H1 (cell line): ENCODE results near the gene TRAPPC12. TPM values are rescaled to one million over a fixed set of nuclear protein-coding genes. Genes with fewer than 3 reads are reported as not detected.

Experiments
- CTCF ChIA-PET: fragments of 300-600 bp; sonication (Branson Sonifier 250); formaldehyde crosslinking; loops from one replicate; lab custom pipeline; 2021; ENCODE audit not compliant: partially characterized antibody; lab: Charles Lee
- POLR2A ChIA-PET: fragments of 300-600 bp; sonication (Branson Sonifier 250); formaldehyde crosslinking; loops from one replicate; lab custom pipeline; 2021; ENCODE audit warnings: inconsistent platforms; ENCODE audit not compliant: partially characterized antibody; lab: Charles Lee
- DNase-seq, 2 experiments: peaks; one replicate each; pipeline versions ENCODE4 v3.0.0 to v3.0.0-alpha.2; 2010 to 2022; ENCODE audit warnings: low spot score in 2 of 2, low read depth in 1 of 2, mixed read lengths in 1 of 2
- FAIRE-seq: peaks from 2 replicates; lab custom pipeline; 2011; peaks lifted over from hg19 to GRCh38; lab: Jason Lieb, UNC
- H2AFZ ChIP-seq: 2 replicates; pipeline ENCODE4 v1.8.1; 2012; ENCODE audit warnings: low read length, inconsistent platforms
- H2AK5ac ChIP-seq: 2 replicates; pipeline ENCODE4 v1.6.1; 2013; ENCODE audit warnings: low read depth, low read length
- H2BK120ac ChIP-seq: replicated peaks from 2 replicates; pipeline ENCODE3; 2013; ENCODE audit warnings: low read depth, low read length, inconsistent platforms
- H2BK12ac ChIP-seq: 2 replicates; pipeline ENCODE4 v1.6.1; 2013; ENCODE audit warnings: low read depth, low read length
- H2BK15ac ChIP-seq: 2 replicates; pipeline ENCODE4 v1.6.1; 2013; ENCODE audit warnings: low read length
- H2BK20ac ChIP-seq: 2 replicates; pipeline ENCODE4 v1.6.1; 2013; ENCODE audit warnings: low read length
- H2BK5ac ChIP-seq: 2 replicates; pipeline ENCODE4 v1.6.1; 2013; ENCODE audit warnings: low read depth, low read length
- H3K14ac ChIP-seq: 2 replicates; pipeline ENCODE4 v1.6.1; 2013; ENCODE audit warnings: inconsistent platforms; ENCODE audit not compliant: insufficient read length
- H3K18ac ChIP-seq: 2 replicates; pipeline ENCODE4 v1.6.1; 2013; ENCODE audit warnings: low read length; ENCODE audit errors: extremely low read depth
- H3K23ac ChIP-seq: 2 replicates; pipeline ENCODE4 v1.6.1; 2013; ENCODE audit warnings: inconsistent platforms; ENCODE audit not compliant: insufficient read length
- H3K23me2 ChIP-seq: 2 replicates; pipeline ENCODE4 v1.6.1; 2013; ENCODE audit warnings: low read depth, low read length
- H3K27ac ChIP-seq: 2 replicates; pipeline ENCODE4 v1.6.1; 2011; ENCODE audit warnings: low read depth, low read length, inconsistent platforms
- H3K27me3 ChIP-seq, 4 experiments: replicated peaks in 1 of 4; 1 replicate in 1 of 4; 2 replicates in 3 of 4; pipeline versions ENCODE4 v1.6.1 to v1.8.1; 2011 to 2013; ENCODE audit warnings: low read length in 3 of 4, mild to moderate bottlenecking in 3 of 4, inconsistent platforms in 2 of 4, mixed read lengths in 2 of 4, moderate library complexity in 1 of 4; ENCODE audit not compliant: control insufficient read depth in 3 of 4, insufficient read depth in 3 of 4; ENCODE audit errors: extremely low read depth in 1 of 4
- H3K36me3 ChIP-seq, 4 experiments: 2 replicates each; pipeline versions ENCODE4 v1.6.1 to v1.8.1; 2011 to 2013; ENCODE audit warnings: mild to moderate bottlenecking in 4 of 4, low read length in 3 of 4, moderate library complexity in 2 of 4, control low read depth in 1 of 4, inconsistent platforms in 1 of 4; ENCODE audit not compliant: insufficient read depth in 4 of 4, control insufficient read depth in 2 of 4
- H3K4ac ChIP-seq: replicated peaks from 2 replicates; pipeline ENCODE3; 2013; ENCODE audit warnings: low read length, low read depth, mixed read lengths, inconsistent platforms; ENCODE audit not compliant: insufficient read length
- H3K4me1 ChIP-seq, 4 experiments: replicated peaks in 1 of 4; 1 replicate in 1 of 4; 2 replicates in 3 of 4; pipeline versions ENCODE4 v1.6.1 to v1.8.1; 2011 to 2013; ENCODE audit warnings: low read length in 3 of 4, inconsistent platforms in 2 of 4, mixed read lengths in 1 of 4; ENCODE audit not compliant: insufficient read depth in 4 of 4, control insufficient read depth in 3 of 4
- H3K4me2 ChIP-seq, 2 experiments: 2 replicates each; pipeline versions ENCODE4 v1.6.1 to v1.8.1; 2011 to 2013; ENCODE audit warnings: low read depth in 2 of 2, low read length in 2 of 2, control low read depth in 1 of 2, inconsistent platforms in 1 of 2, mild to moderate bottlenecking in 1 of 2; ENCODE audit not compliant: insufficient read depth in 1 of 2
- H3K4me3 ChIP-seq, 4 experiments: fragments of 200-600, 300-600 bp in 1 of 4; sonication (generic), shearing (Covaris generic), sonication (Bioruptor Twin) in 1 of 4; 2 replicates each; pipeline versions ENCODE4 v1.5.1 to v1.8.1; 2011 to 2016; ENCODE audit warnings: low read length in 4 of 4, low read depth in 3 of 4, control low read depth in 2 of 4, inconsistent platforms in 2 of 4, mild to moderate bottlenecking in 2 of 4, mixed read lengths in 1 of 4, moderate library complexity in 1 of 4; ENCODE audit not compliant: insufficient read depth in 2 of 4; ENCODE audit errors: extremely low read depth in 1 of 4
- H3K56ac ChIP-seq: replicated peaks from 2 replicates; pipeline ENCODE3; 2013; ENCODE audit warnings: low read depth, mild to moderate bottlenecking, mixed read lengths, low read length, inconsistent platforms; ENCODE audit not compliant: insufficient read length
- H3K79me1 ChIP-seq: 2 replicates; pipeline ENCODE4 v1.6.1; 2013; ENCODE audit warnings: low read depth, low read length, control low read depth
- H3K79me2 ChIP-seq, 2 experiments: 2 replicates each; pipeline versions ENCODE4 v1.6.1 to v1.8.1; 2012 to 2013; ENCODE audit warnings: low read length in 2 of 2, mild to moderate bottlenecking in 2 of 2, inconsistent platforms in 1 of 2; ENCODE audit not compliant: insufficient read depth in 2 of 2, control insufficient read depth in 1 of 2
- H3K9ac ChIP-seq, 4 experiments: replicated peaks in 1 of 4; 1 replicate in 1 of 4; 2 replicates in 3 of 4; pipeline versions ENCODE4 v1.6.1 to v1.8.1; 2011 to 2013; ENCODE audit warnings: low read depth in 3 of 4, low read length in 3 of 4, control low read depth in 2 of 4, mild to moderate bottlenecking in 2 of 4, moderate library complexity in 2 of 4, inconsistent platforms in 1 of 4; ENCODE audit errors: extremely low read depth in 1 of 4
- H3K9me3 ChIP-seq, 2 experiments: 2 replicates each; pipeline versions ENCODE4 v1.6.1 to v1.8.1; 2012 to 2013; ENCODE audit warnings: mild to moderate bottlenecking in 2 of 2, moderate library complexity in 2 of 2, control low read depth in 1 of 2, inconsistent platforms in 1 of 2, low read depth in 1 of 2, low read length in 1 of 2, mixed read lengths in 1 of 2; ENCODE audit not compliant: insufficient read depth in 2 of 2
- H4K20me1 ChIP-seq, 2 experiments: replicated peaks in 1 of 2; 2 replicates each; pipeline versions ENCODE3 to v1.8.1; 2011 to 2013; ENCODE audit warnings: inconsistent platforms in 2 of 2, low read length in 2 of 2, mild to moderate bottlenecking in 1 of 2; ENCODE audit not compliant: insufficient read depth in 2 of 2, control insufficient read depth in 1 of 2
- H4K5ac ChIP-seq: 2 replicates; pipeline ENCODE4 v1.6.1; 2013; ENCODE audit warnings: low read length, low read depth, mixed read lengths, inconsistent platforms; ENCODE audit not compliant: insufficient read length
- H4K8ac ChIP-seq: 2 replicates; pipeline ENCODE4 v1.8.0; 2013; ENCODE audit warnings: mild to moderate bottlenecking, moderate library complexity, low read length, inconsistent platforms; ENCODE audit not compliant: insufficient read depth; ENCODE audit errors: extremely low read depth
- H4K91ac ChIP-seq: replicated peaks from 2 replicates; pipeline ENCODE3; 2013; ENCODE audit warnings: low read length, mixed read lengths, inconsistent platforms; ENCODE audit not compliant: insufficient read length
- BACH1 ChIP-seq: IDR thresholded peaks from 2 replicates; pipeline ENCODE4 v1.6.1; 2012; ENCODE audit warnings: low read length, improper control_type of control experiment
- NANOG ChIP-seq: IDR thresholded peaks from 2 replicates; pipeline ENCODE4 v1.6.1; 2011; ENCODE audit warnings: low read length, low read depth, mild to moderate bottlenecking, inconsistent platforms; ENCODE audit not compliant: insufficient read depth, poor library complexity, severe bottlenecking
- POU5F1 ChIP-seq: IDR thresholded peaks from 2 replicates; pipeline ENCODE4 v1.6.1; 2011; ENCODE audit warnings: low read depth, mild to moderate bottlenecking, low read length, moderate library complexity
- SAP30 ChIP-seq: fragments of 300-600 bp; sonication (generic); IDR thresholded peaks from 2 replicates; pipeline ENCODE4 v1.7.1; 2012; ENCODE audit warnings: low read length, moderate library complexity, mild to moderate bottlenecking, inconsistent platforms; ENCODE audit not compliant: insufficient read depth, insufficient replicate concordance
- SP4 ChIP-seq: IDR thresholded peaks from 2 replicates; pipeline ENCODE4 v1.6.1; 2012; ENCODE audit warnings: low read length, inconsistent platforms
- SRF ChIP-seq: IDR thresholded peaks from 2 replicates; pipeline ENCODE4 v1.6.1; 2011; ENCODE audit warnings: mild to moderate bottlenecking, low read depth, low read length, moderate library complexity
- WGBS, 2 experiments: shearing (Covaris generic) in 1 of 2; methylation state at CpG; one replicate each; pipeline versions ENCODE4 v1.1.6 to v1.1.7; 2013 to 2015; ENCODE audit warnings: low lambda C conversion rate in 2 of 2, mixed read lengths in 2 of 2, inconsistent platforms in 1 of 2, low coverage in 1 of 2, missing lambda C conversion rate in 1 of 2; ENCODE audit not compliant: insufficient replicate concordance in 2 of 2, insufficient coverage in 1 of 2, insufficient read length in 1 of 2; ENCODE audit errors: extremely low coverage in 1 of 2, missing lambda C conversion rate in 1 of 2; 5-methylcytosine and 5-hydroxymethylcytosine counted together
- polyA plus RNA-seq, 7 experiments: library from polyadenylated mRNA; depleted of rRNA in 3 of 7; stranded (reverse) in 5 of 7; unstranded in 2 of 7; fragments of >200 nt in 5 of 7; fragments of 200-250 nt in 2 of 7; gene quantifications; 1 replicate in 5 of 7; 2 replicates in 1 of 7; 4 replicates in 1 of 7; pipeline versions ENCODE4 v1.2.1 to v1.2.3, GENCODE V29; 2011 to 2013; ENCODE audit warnings: missing spikeins in 2 of 7, mixed read lengths in 2 of 7
- total RNA-seq: library from RNA; stranded (reverse); fragmentation: NEBNext Ultra II Directional; extraction: Animal tissue kit (Norgen Biotek cat#: 25700); gene quantifications from 2 replicates; pipeline ENCODE4 v1.2.1, GENCODE V29; 2021

TRAPPC12 gene
- total and polyA plus RNA-seq, 2 of the 8 experiments (the other 6 are each of a cell fraction or from before 2014, with no cell fraction given): 35.0 to 67.3 TPM

GRCh38 chr2:3420769-3421397 lies 41.4 kb downstream of the TRAPPC12 start:
- no peak overlapping the region for H3K14ac ChIP-seq
- WGBS, 2 experiments: 90% methylated on average over 14 of the region's 14 CpGs; no CpG with 5 or more reads in 1 of the 2 experiments
- TF ChIP-seq SP4 (no peak), SRF (no peak), POU5F1 (no peak), SAP30 (no peak), NANOG (no peak), BACH1 (no peak)

More at GRCh38 chr2:3420769-3421397, 41.4 kb downstream of the TRAPPC12 start:
- no peak overlapping the region for H4K8ac ChIP-seq
- CTCF ChIA-PET: interaction anchor here (0.8 to 1.6 kb wide), 4 partner anchors 10 to 42 kb away, joined by 3 to 4 read pairs (median 4); no protein-coding TSS in a partner anchor
- H2AK5ac ChIP-seq: no peak overlapping the region
- peaks cover 0 to 10% of the 10 kb centered on the region in 2 experiments for H4K20me1 ChIP-seq
- no peaks in the 10 kb centered on the region for H3K79me2 ChIP-seq
- no peak overlapping the region for H3K4me2 ChIP-seq
- peaks cover 0 to 19% (median 13%) of the 10 kb centered on the region in 4 experiments; a peak in 7 of 8 replicates for H3K36me3 ChIP-seq
- no peak overlapping the region for H3K4me3 ChIP-seq
- H2BK5ac ChIP-seq: no peak overlapping the region
- H2BK12ac ChIP-seq: no peak overlapping the region
- H3K23me2 ChIP-seq: no peaks in the 10 kb centered on the region
- H3K27me3 ChIP-seq: no peaks in the 10 kb centered on the region
- H2BK15ac ChIP-seq: no peak overlapping the region
- H3K4ac ChIP-seq: no peak overlapping the region
- no peak overlapping the region for H3K23ac ChIP-seq
- no peak overlapping the region for H3K18ac ChIP-seq
- DNase-seq: no peak
- H3K79me1 ChIP-seq: 0 out of 2 replicates have a peak, but pooled peaks cover 5% of the 10 kb centered on the region
- POLR2A ChIA-PET: no interaction called here
- no peak for FAIRE-seq
- H2BK120ac ChIP-seq: no peak overlapping the region
- H3K4me1 ChIP-seq: no peaks in the 10 kb centered on the region
- no peak overlapping the region for H2AFZ ChIP-seq
- no peak overlapping the region for H3K27ac ChIP-seq
- H3K9ac ChIP-seq: no peak overlapping the region
- H4K91ac ChIP-seq: no peak overlapping the region
- H3K9me3 ChIP-seq: no peaks in the 10 kb centered on the region
- no peak overlapping the region for H2BK20ac ChIP-seq
- no peak overlapping the region for H3K56ac ChIP-seq
- no peak overlapping the region for H4K5ac ChIP-seq
